Measurements from ENCODE around the gene B3GALNT1.

The B3GALNT1 gene

GRCh38 chr3:161093895-161094294 lies 11.3 kb downstream of the B3GALNT1 start:
- TF ChIP-seq CTCF (IDR thresholded peaks at IDR 0.05; ENCODE audit: low read depth, low read length) = no peak

GRCh38 chr3:161084277-161084676 lies 20.9 kb downstream of the B3GALNT1 start:
- Histone ChIP-seq H3K36me3 (peaks cover 13% of the 10 kb centered on the region), H3K4me3 (ENCODE audit: low read depth, low read length) (no peak overlapping the region), H3K27me3 (no peaks in the 10 kb centered on the region), H3K4me1 (no peaks in the 10 kb centered on the region), H3K9me3 (no peaks in the 10 kb centered on the region)
- no peak for TF ChIP-seq CTCF (IDR thresholded peaks at IDR 0.05; ENCODE audit: low read depth, low read length)
- DNase-seq = no peak

More at GRCh38 chr3:161093895-161094294, 11.3 kb downstream of the B3GALNT1 start:
- Histone ChIP-seq H3K27me3 (no peaks in the 10 kb centered on the region), H3K4me3 (ENCODE audit: low read depth, low read length) (no peak overlapping the region), H3K36me3 (peaks cover 3% of the 10 kb centered on the region; the same call in 1 of the 2 replicates), H3K9me3 (no peaks in the 10 kb centered on the region), H3K4me1 (no peaks in the 10 kb centered on the region)
- DNase-seq = no peak

- H3K36me3 ChIP-seq = peaks cover 10% of the 10 kb centered on the region
- no peak overlapping the region for H3K4me3 ChIP-seq (ENCODE audit: low read depth, low read length)
- H3K27me3 ChIP-seq = no peaks in the 10 kb centered on the region
- no peaks in the 10 kb centered on the region for H3K9me3 ChIP-seq
- no peaks in the 10 kb centered on the region for H3K4me1 ChIP-seq
- no peak for TF ChIP-seq CTCF (IDR thresholded peaks at IDR 0.05; ENCODE audit: low read depth, low read length)
- no peak for DNase-seq
These were observed 22.0 kb downstream of the B3GALNT1 start for GRCh38 chr3:161083131-161083530.

GRCh38 chr3:161082063-161082462 lies 23.1 kb downstream of the B3GALNT1 start:
- no peaks in the 10 kb centered on the region for H3K9me3 ChIP-seq
- TF ChIP-seq CTCF (IDR thresholded peaks at IDR 0.05; ENCODE audit: low read depth, low read length) = no peak
- no peaks in the 10 kb centered on the region for H3K27me3 ChIP-seq
- no peak for DNase-seq
- H3K4me1 ChIP-seq = no peaks in the 10 kb centered on the region
- H3K4me3 ChIP-seq (ENCODE audit: low read depth, low read length) = no peak overlapping the region
- H3K36me3 ChIP-seq = peaks cover 10% of the 10 kb centered on the region

- TF ChIP-seq CTCF (IDR thresholded peaks at IDR 0.05; ENCODE audit: low read depth, low read length) = no peak
- Histone ChIP-seq H3K4me1 (no peaks in the 10 kb centered on the region), H3K36me3 (peaks cover 10% of the 10 kb centered on the region), H3K4me3 (ENCODE audit: low read depth, low read length) (no peak overlapping the region), H3K9me3 (no peaks in the 10 kb centered on the region), H3K27me3 (no peaks in the 10 kb centered on the region)
- DNase-seq = no peak
These were observed 23.5 kb downstream of the B3GALNT1 start for GRCh38 chr3:161081633-161082032.

- H3K36me3 ChIP-seq = no peaks in the 10 kb centered on the region
These were observed 32.0 kb downstream of the B3GALNT1 start for GRCh38 chr3:161073181-161073580.

More at GRCh38 chr3:161073181-161073580, 32.0 kb downstream of the B3GALNT1 start:
- Histone ChIP-seq H3K27me3 (no peaks in the 10 kb centered on the region), H3K4me1 (peaks cover 10% of the 10 kb centered on the region), H3K9me3 (no peaks in the 10 kb centered on the region), H3K4me3 (ENCODE audit: low read depth, low read length) (no peak overlapping the region)
- no peak for DNase-seq
- TF ChIP-seq CTCF (IDR thresholded peaks at IDR 0.05; ENCODE audit: low read depth, low read length) = no peak
